GM20000 (cell line): ENCODE results near the gene CTNNA2.
A peak's percentile ranks its signal among the peaks of the same experiment; 100 is the strongest.

Source experiments
- DNase-seq: peaks from one replicate; pipeline ENCODE4 v3.0.0; 2012; ENCODE audit warnings: low spot score
- CTCF ChIP-seq: IDR thresholded peaks from 2 replicates; pipeline ENCODE4 v1.5.1; 2012; ENCODE audit warnings: mild to moderate bottlenecking, control low read depth; ENCODE audit errors: extremely low read depth, missing control alignments

Gene CTNNA2

GRCh38 chr2:79916285-79916684 is 403.4 kb downstream of the CTNNA2 start:
- TF ChIP-seq CTCF: no peak

GRCh38 chr2:79920512-79921076 is 407.7 kb downstream of the CTNNA2 start:
- no peak for DNase-seq
- no peak for TF ChIP-seq CTCF

More at GRCh38 chr2:79916285-79916684, 403.4 kb downstream of the CTNNA2 start:
- no peak for DNase-seq

- DNase-seq: no peak
- TF ChIP-seq CTCF: no peak
These were observed 416.8 kb downstream of the CTNNA2 start for GRCh38 chr2:79929624-79930023.

- no peak for DNase-seq
- no peak for TF ChIP-seq CTCF
These were observed 422.3 kb downstream of the CTNNA2 start for GRCh38 chr2:79935046-79935732.

- peak; percentile 71 for TF ChIP-seq CTCF
- peak; percentile 29 for DNase-seq
These were observed 423.2 kb downstream of the CTNNA2 start for GRCh38 chr2:79935771-79936657.

- TF ChIP-seq CTCF: no peak
- DNase-seq: no peak
These were observed 423.9 kb downstream of the CTNNA2 start for GRCh38 chr2:79936715-79937114.

GRCh38 chr2:79938648-79939047 is 425.8 kb downstream of the CTNNA2 start:
- no peak for DNase-seq
- TF ChIP-seq CTCF: no peak
